Right lung (tissue), 5 donors: ENCODE data around the gene RPA1. TPM values are rescaled to one million over a fixed set of nuclear protein-coding genes. Genes with fewer than 3 reads are reported as not detected.
"Not testable (repeated sequence)": the region's sequence is repeated elsewhere in the genome, so short reads cannot be mapped to it uniquely, and the experiment has no call there.

Source experiments
- DNase-seq, 2 donors: peaks; one replicate each; pipeline ENCODE4 v3.0.0-alpha.2; 2013
- polyA plus RNA-seq, 5 donors: library from polyadenylated mRNA; unstranded; fragments of 120-200 nt; gene quantifications; one replicate each; pipeline versions ENCODE4 v1.2.1 to v1.2.3, GENCODE V29; 2013; ENCODE audit warnings: inconsistent platforms in 1 of 5, low replicate concordance in 1 of 5; ENCODE audit not compliant: insufficient read length in 5 of 5, insufficient read depth in 1 of 5

The RPA1 gene
- polyA plus RNA-seq, 5 donors: 121 to 149 (median 129) TPM

DNA sequence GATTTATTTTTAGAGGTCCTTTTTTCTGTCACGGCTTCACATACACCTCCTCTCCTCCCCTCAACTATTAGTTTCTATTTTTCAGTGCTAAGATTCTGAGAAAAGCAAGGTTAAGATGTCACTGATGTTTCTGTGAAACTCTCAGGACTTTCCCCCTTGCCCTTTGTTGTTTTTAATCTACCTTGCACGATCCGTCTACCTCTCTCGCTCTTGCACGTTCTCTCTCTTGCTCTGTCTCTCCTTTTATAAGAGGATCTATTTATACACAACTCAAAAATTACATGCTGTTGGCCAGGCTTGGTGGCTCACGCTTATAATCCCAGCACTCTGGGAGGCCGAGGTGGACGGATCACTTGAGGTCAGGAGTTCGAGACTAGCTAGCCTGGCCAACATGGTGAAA lies 43.6 kb downstream of the RPA1 start:
- no peak for DNase-seq

DNA sequence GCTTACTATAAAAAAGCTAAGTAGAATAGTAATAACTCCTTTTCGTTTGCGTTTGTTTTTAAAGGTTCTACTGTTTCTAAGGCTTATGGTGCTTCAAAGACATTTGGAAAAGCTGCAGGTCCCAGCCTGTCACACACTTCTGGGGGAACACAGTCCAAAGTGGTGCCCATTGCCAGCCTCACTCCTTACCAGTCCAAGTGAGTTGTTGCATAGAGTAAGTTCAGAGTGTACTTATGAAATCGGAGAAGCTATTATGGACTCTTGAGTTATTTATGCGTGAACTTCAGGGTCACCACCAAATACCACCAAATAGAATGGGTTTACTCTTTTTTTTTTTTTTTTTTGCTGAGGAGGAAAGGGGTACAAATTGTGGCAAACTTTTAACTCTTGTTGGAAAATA lies 45.8 kb downstream of the RPA1 start:
- no peak for DNase-seq

DNA sequence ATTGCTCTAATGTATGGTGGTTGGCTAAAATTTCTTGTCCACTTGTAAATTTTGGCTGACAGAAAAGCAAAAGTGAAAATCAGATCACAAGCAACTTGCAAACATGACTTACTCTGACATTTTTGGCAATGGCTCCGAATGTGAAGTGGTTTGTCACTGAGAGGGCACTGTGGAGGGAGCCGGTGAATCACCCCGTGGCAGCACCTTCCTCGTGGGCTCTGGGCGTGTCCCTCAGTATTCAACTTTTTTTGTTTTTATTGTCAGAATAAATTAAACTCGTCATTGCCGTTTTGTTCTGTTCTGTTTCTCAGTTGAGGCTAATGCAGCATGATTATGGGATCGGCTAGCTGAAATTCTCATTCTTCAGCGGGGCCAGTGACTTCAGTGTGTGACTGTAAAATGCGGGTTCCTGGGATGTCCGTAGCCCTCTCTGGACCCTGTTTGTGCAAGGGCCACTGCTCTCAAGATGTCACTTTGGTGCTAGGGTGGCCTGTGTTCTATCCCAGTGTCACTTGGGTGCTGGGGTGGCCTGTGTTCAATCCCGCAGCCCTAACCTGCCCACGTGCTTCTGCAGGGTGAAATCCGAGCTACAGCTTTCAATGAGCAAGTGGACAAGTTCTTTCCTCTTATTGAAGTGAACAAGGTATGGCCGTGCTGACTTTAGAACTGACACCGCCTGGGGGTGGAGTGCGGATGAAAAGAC lies 48.8 kb downstream of the RPA1 start:
- no peak for DNase-seq

DNA sequence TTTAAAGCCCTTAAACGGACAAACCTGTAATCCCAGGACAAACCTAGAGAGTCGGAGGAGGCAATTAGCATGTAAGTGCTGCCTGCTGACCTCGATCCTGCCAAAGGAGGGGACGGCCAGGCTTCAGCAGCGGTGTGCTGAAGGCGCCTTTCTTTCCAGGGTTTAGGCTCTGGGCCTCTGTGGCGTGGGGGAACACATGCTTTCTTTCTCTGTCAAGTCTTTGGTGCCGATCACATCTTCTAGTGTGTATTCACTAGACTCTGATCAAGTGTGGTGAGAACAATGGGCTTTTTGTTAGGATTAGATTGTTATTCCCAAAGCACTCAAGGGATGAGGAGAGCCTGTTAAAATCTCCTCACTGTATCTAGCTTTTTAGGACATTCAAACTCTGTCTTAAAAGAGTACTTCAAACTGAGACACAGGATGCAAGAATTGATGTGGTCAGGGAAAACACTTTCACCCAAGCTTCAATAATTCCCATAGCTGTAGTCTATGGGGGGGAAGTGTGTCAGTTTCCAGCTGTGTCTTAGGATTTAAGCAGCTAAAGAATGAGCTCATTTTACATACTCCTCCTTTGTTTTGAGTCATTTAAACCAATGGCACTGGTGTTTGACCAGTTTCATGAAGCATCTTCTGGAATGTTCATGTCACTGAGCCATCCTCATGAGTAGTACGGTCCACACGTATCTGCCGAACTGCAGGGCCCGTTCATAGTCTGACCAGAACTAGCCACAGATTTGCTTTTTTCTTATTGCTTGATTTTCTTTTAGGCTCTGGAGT lies 51.2 kb downstream of the RPA1 start:
- no peak for DNase-seq

DNA sequence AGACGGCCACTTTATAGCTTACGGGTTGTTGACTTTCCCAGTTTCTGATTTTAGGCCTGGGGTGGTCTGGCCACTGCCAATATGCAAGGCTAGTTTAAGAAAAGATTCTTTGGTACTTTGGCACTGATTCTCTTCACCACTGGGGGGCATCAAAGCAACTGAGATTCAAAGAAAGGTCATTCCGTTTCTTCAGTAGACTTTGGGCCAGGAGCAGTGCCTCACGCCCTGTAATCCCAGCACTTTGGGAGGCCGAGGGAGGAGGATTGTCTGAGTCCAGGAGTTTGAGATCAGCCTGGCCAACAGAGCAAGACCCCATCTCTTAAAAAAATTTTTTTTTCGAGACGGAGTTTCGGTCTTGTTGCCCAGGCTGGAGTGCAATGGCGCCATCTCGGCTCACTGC lies 53.0 kb downstream of the RPA1 start:
- DNase-seq: no peak

DNA sequence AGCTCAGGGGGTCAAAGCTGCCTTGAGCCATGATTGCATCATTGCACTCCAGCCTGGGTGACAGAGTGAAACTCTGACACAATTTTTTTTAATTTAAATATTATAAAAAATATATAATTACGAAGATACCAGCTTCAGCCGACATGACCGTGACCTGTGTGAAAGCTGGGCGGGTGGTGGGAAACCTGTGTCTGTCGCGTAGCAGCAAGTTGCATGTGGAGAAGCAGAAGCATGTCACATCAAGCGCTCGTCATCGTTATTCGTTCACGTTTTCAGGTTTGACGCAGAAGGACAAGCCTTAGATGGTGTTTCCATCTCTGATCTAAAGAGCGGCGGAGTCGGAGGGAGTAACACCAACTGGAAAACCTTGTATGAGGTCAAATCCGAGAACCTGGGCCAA lies 53.7 kb downstream of the RPA1 start:
- DNase-seq: no peak

DNA sequence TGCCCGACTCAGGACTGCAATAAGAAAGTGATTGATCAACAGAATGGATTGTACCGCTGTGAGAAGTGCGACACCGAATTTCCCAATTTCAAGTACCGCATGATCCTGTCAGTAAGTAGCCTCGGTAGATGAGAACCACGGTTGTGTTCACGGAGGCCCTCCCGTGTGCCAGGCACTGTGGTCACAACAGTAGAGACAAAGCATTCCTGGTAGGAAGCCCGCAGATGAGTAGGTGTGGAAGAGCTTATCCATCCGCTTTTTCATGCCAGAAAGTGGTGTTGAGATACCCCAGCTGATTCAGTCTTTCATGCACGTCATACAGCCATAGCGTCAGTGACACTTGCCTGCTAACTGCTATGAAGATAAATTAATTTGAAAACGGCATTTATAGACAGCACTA lies 58.9 kb downstream of the RPA1 start:
- DNase-seq: no peak

DNA sequence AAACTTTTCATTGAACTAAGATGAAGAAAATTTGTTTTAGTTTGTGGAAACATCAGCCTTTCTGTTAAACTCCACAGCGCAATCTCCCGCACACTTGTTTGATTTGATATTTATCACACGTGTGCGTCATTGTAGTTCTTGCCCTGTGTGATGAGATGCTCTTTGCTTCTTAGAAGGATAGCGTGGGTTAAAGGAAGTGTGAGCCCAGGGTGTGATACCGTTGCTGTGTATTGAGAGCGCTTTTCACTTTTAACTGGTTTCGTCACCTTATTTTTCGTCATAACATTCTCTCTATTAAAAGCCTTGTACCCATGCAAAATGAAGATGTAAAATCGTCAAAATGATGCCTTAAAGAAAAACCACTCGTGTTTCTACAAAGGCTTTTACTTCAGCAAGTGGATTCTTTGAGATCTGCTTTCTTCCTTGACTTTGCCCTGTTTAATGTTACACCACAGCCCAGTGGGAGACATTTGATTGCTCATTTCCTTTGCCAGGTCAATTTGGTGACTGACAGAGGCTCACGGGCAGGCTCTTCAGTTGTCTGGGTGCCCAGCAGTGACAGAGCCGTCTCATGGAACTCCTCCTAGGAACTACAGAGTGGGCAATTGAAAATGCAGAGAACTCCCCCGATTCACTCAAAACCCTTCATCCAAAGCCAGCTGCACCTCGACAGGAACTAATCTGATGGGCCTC lies 61.1 kb downstream of the RPA1 start:
- no peak for DNase-seq

DNA sequence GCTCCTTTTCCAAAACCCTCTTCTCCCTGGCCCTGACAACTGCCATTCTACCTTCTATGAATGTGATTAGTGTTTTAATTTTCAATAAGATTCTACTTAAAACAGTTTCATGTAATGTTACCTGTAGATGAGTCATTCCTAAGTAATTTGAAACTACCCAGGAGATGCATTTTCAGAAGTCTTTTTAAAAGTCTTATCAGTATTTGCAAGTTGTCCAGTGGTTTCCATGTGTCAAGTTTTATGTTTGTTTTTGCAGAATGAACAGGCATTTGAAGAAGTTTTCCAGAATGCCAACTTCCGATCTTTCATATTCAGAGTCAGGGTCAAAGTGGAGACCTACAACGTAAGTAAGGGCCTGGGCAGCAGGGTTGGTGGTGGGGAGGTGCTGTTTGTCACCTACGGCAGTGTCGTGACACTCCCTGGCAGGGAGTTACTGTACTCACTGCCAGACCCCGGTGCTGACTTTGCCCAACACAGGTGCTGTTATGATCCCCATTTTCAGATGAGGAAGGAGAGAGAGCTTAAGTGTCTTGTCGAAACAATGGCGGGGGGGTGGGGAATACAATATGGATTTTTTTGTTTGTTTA lies 65.0 kb downstream of the RPA1 start:
- DNase-seq: no peak

DNA sequence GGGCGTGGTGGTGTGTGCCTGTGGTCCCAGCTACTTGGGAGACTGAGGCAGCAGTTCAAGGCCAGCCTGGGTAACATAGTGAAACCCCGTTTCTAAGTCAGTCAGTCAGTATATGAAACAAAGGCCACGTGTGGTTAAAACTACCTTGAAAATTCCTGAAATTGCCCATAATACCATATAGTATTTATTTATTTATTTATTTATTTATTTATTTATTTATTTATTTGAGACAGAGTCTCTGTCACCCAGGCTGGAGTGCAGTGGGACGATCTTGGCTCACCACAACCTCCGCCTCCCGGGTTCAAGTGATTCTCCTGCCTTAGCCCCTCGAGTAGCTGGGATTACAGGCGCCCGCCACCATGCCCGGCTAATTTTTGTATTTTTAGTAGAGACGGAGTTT lies 65.7 kb downstream of the RPA1 start:
- DNase-seq: not testable (repeated sequence)

- no peak for DNase-seq
Observed at GRCh38 chr17:1896243-1897104, 66.7 kb downstream of the RPA1 start.

- no peak for DNase-seq
Observed at GRCh38 chr17:1897105-1897656, 67.4 kb downstream of the RPA1 start.

DNA sequence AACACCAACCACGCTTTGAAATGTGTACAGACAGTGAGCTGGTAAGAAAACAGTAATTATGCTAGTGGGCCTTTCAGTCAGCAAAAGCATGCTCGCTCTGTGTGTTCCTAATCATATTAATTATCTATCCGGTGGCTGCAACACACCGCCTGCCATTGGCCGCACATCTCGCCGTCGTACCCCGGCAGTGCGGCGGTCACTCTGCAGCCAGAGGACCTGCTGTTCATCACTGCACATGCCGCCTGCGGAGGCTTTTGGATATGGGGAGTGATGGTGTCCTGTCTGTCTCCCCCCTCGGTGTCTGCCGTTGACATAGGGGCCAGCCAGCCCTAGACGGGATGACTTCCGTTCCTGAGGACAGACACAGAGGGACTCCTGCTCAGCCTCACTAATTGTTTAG lies 68.5 kb downstream of the RPA1 start:
- no peak for DNase-seq

DNA sequence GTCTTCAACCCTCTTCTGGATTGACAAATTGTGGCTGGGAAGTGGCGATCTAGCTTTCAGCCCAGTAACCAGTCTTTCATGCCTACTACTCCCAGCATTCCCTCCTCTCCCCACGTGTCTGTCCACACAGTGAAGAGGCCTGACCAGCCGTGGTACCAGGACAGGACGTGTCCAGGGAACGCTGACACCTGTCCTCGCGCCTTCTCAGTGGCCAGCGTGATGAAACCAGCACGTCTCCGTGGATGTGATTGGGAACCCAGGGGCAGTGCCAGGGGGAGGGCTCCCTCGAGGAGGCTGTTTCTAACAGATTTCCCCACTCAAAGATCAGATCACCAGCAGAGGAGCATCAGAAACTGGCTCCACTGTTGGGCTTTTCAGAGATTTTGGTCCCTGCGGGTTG lies 69.1 kb downstream of the RPA1 start:
- no peak for DNase-seq

GRCh38 chr17:1899403-1900000 lies 69.7 kb downstream of the RPA1 start:
- no peak for DNase-seq

DNA sequence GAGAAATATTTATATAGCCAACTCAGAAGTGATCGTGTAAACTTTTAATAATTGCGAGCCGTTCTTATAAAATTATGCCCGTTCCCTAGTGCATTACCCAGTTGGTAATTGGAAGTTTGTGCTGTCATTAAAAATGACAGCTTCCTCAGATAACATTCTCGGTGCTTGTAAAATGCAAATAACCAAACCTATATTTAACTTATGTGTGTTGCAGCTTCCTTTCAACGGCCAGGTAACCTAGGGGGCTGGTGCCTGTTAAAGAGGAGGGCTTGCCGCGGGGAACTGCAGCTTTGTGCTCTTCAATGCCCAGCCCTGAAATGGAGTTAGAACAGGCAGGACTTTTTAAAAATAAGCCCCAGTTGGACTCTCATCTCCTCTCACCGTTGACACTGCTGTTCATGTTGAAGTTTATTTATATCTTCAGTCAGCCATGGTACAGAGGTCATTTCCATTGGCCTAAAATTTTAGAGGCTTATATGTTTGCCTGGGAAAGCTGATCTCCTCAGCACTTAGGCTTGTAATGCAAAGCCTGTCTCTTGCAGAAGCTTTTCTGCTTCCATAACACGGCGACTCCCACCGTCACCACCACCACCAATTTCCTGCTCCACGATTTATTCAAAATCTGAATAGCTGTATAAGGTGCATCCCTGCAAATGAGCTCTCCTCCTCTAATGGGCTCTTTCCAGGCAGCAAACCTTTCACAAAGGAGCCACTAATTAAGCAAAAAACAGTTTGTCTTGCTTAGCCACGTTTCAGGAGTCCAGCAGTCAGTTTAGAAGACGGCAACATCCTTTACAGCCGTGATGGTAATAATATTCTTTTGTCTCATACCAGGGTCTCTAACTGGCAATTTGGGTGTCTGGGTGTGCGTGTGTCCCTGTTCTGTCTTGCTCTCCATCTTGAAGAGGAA lies 74.7 kb downstream of the RPA1 start:
- no peak for DNase-seq

GRCh38 chr17:1905190-1905913 lies 75.5 kb downstream of the RPA1 start:
- no peak for DNase-seq

- DNase-seq: no peak
Observed at GRCh38 chr17:1906662-1907101, 76.9 kb downstream of the RPA1 start.

GRCh38 chr17:1907216-1907631 lies 77.4 kb downstream of the RPA1 start:
- DNase-seq: no peak
